ENCODE data around the gene SMARCC2. TPM values are rescaled to one million over a fixed set of nuclear protein-coding genes. Genes with fewer than 3 reads are reported as not detected.

Gene SMARCC2
- total and polyA plus RNA-seq, 2 of the 13 experiments (the other 11 are each of a cell fraction or from before 2014, with no cell fraction given) = 21.3 to 24.1 TPM

GRCh38 chr12:56116267-56117081 is 72.8 kb downstream of the SMARCC2 start, which contains the start of gene RPL41 (continued):
- TF ChIP-seq, protein P1, sequence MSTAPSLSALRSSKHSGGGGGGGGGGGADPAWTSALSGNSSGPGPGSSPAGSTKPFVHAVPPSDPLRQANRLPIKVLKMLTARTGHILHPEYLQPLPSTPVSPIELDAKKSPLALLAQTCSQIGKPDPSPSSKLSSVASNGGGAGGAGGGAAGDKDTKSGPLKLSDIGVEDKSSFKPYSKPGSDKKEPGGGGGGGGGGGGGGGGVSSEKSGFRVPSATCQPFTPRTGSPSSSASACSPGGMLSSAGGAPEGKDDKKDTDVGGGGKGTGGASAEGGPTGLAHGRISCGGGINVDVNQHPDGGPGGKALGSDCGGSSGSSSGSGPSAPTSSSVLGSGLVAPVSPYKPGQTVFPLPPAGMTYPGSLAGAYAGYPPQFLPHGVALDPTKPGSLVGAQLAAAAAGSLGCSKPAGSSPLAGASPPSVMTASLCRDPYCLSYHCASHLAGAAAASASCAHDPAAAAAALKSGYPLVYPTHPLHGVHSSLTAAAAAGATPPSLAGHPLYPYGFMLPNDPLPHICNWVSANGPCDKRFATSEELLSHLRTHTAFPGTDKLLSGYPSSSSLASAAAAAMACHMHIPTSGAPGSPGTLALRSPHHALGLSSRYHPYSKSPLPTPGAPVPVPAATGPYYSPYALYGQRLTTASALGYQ (CRISPR knock-in tag; IDR thresholded peaks at IDR 0.05) = peak; percentile 52; the same call in 1 of the 2 replicates
- peak; percentile 72; the same call in 1 of the 2 replicates for TF ChIP-seq FOXC1 (CRISPR knock-in tag; IDR thresholded peaks at IDR 0.05; ENCODE audit: borderline replicate concordance)
- TF ChIP-seq ZNF672 (CRISPR knock-in tag; IDR thresholded peaks at IDR 0.05) = no peak
- TF ChIP-seq ZBTB44 (CRISPR knock-in tag; IDR thresholded peaks at IDR 0.05) = peak; percentile 88; the same call in 1 of the 2 replicates
- TF ChIP-seq PAF1 (CRISPR knock-in tag; IDR thresholded peaks at IDR 0.05) = no peak
- peak; percentile 50; the same call in 1 of the 2 replicates for TF ChIP-seq POGZ (CRISPR knock-in tag; IDR thresholded peaks at IDR 0.05)
- TF ChIP-seq MLLT10 (CRISPR knock-in tag; IDR thresholded peaks at IDR 0.05) = no peak
- no peak for TF ChIP-seq CHCHD3 (CRISPR knock-in tag; IDR thresholded peaks at IDR 0.05)
- TF ChIP-seq NFIB (CRISPR knock-in tag; IDR thresholded peaks at IDR 0.05; ENCODE audit: borderline replicate concordance) = no peak
- peak; percentile 80 for TF ChIP-seq ZFY (CRISPR knock-in tag; IDR thresholded peaks at IDR 0.05)
- TF ChIP-seq ZNF605 (CRISPR knock-in tag; IDR thresholded peaks at IDR 0.05) = peak; percentile 80; the same call in 1 of the 2 replicates
- no peak for TF ChIP-seq KDM3A (CRISPR knock-in tag; IDR thresholded peaks at IDR 0.05; ENCODE audit: low read depth)
- TF ChIP-seq EHMT2 (IDR thresholded peaks at IDR 0.05; ENCODE audit: borderline replicate concordance, low read depth, low read length) = no peak
- 0 out of 2 replicates have a peak, but pooled peaks have one; percentile 35 for TF ChIP-seq IRF1 (CRISPR knock-in tag; IDR thresholded peaks at IDR 0.05; ENCODE audit: low read depth)
- TF ChIP-seq, protein P2, sequence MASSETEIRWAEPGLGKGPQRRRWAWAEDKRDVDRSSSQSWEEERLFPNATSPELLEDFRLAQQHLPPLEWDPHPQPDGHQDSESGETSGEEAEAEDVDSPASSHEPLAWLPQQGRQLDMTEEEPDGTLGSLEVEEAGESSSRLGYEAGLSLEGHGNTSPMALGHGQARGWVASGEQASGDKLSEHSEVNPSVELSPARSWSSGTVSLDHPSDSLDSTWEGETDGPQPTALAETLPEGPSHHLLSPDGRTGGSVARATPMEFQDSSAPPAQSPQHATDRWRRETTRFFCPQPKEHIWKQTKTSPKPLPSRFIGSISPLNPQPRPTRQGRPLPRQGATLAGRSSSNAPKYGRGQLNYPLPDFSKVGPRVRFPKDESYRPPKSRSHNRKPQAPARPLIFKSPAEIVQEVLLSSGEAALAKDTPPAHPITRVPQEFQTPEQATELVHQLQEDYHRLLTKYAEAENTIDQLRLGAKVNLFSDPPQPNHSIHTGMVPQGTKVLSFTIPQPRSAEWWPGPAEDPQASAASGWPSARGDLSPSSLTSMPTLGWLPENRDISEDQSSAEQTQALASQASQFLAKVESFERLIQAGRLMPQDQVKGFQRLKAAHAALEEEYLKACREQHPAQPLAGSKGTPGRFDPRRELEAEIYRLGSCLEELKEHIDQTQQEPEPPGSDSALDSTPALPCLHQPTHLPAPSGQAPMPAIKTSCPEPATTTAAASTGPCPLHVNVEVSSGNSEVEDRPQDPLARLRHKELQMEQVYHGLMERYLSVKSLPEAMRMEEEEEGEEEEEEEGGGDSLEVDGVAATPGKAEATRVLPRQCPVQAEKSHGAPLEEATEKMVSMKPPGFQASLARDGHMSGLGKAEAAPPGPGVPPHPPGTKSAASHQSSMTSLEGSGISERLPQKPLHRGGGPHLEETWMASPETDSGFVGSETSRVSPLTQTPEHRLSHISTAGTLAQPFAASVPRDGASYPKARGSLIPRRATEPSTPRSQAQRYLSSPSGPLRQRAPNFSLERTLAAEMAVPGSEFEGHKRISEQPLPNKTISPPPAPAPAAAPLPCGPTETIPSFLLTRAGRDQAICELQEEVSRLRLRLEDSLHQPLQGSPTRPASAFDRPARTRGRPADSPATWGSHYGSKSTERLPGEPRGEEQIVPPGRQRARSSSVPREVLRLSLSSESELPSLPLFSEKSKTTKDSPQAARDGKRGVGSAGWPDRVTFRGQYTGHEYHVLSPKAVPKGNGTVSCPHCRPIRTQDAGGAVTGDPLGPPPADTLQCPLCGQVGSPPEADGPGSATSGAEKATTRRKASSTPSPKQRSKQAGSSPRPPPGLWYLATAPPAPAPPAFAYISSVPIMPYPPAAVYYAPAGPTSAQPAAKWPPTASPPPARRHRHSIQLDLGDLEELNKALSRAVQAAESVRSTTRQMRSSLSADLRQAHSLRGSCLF (CRISPR knock-in tag; IDR thresholded peaks at IDR 0.05; ENCODE audit: borderline replicate concordance) = 0 out of 2 replicates have a peak, but pooled peaks have one; percentile 27
- TF ChIP-seq ZNF292 (CRISPR knock-in tag; IDR thresholded peaks at IDR 0.05; ENCODE audit: borderline replicate concordance, low read depth) = no peak
- peak; percentile 75 for TF ChIP-seq HIVEP1 (CRISPR knock-in tag; IDR thresholded peaks at IDR 0.05)
